ENCODE measurements around the gene STAG2.
"Not testable (repeated sequence)": the region's sequence is repeated elsewhere in the genome, so short reads cannot be mapped to it uniquely, and the experiment has no call there.

Gene STAG2

GRCh38 chrX:124132437-124132836 is 170.9 kb downstream of the STAG2 start:
- not testable (repeated sequence) for H3K27me3 ChIP-seq (ENCODE audit: control insufficient read depth in 1 of 2, insufficient read depth in 1 of 2, low read length in 2 of 2); H3K27ac ChIP-seq (ENCODE audit: low read length, poor library complexity, severe bottlenecking); H3K4me3 ChIP-seq (ENCODE audit: insufficient read depth in 1 of 2, low read depth in 1 of 2, low read length in 2 of 2); H3K4ac ChIP-seq (ENCODE audit: low read depth in 1 of 2, low read length in 2 of 2); H3K36me3 ChIP-seq (ENCODE audit: control insufficient read depth in 1 of 2, insufficient read depth in 2 of 2, low read depth in 1 of 2, low read length in 2 of 2); H4K91ac ChIP-seq (ENCODE audit: low read length); H2AK5ac ChIP-seq (ENCODE audit: low read length, severe bottlenecking); H2BK15ac ChIP-seq (ENCODE audit: low read depth, poor library complexity, severe bottlenecking); H3K23ac ChIP-seq (ENCODE audit: low read length in 2 of 2); H3K9ac ChIP-seq (ENCODE audit: low read length); DNase-seq; H4K8ac ChIP-seq (ENCODE audit: low read length); H3K4me1 ChIP-seq (ENCODE audit: control insufficient read depth, insufficient read depth, low read depth, low read length); H3K4me2 ChIP-seq (ENCODE audit: low read length, poor library complexity, severe bottlenecking); H3K18ac ChIP-seq (ENCODE audit: low read depth in 1 of 2, low read length in 2 of 2); H3K9me3 ChIP-seq (ENCODE audit: control insufficient read depth, low read length); H3K79me1 ChIP-seq (replicated peaks; ENCODE audit: low read length, poor library complexity, severe bottlenecking); H2AFZ ChIP-seq (ENCODE audit: low read depth, low read length); H3K14ac ChIP-seq (ENCODE audit: low read length in 2 of 2); H2BK5ac ChIP-seq (ENCODE audit: low read depth, low read length, poor library complexity, severe bottlenecking); H2BK120ac ChIP-seq (ENCODE audit: low read depth, low read length); H2BK12ac ChIP-seq (ENCODE audit: low read length in 2 of 2)
- WGBS, result 100% methylated on average over 1 of the region's 5 CpGs

GRCh38 chrX:124145749-124146148 is 184.2 kb downstream of the STAG2 start:
- Histone ChIP-seq H3K79me1 (replicated peaks; ENCODE audit: low read length, poor library complexity, severe bottlenecking) (no peaks in the 10 kb centered on the region), H3K36me3 (ENCODE audit: control insufficient read depth in 1 of 2, insufficient read depth in 2 of 2, low read depth in 1 of 2, low read length in 2 of 2) (no peaks in the 10 kb centered on the region), H2BK15ac (ENCODE audit: low read depth, poor library complexity, severe bottlenecking) (no peak overlapping the region), H2BK5ac (ENCODE audit: low read depth, low read length, poor library complexity, severe bottlenecking) (no peak overlapping the region), H3K4me3 (ENCODE audit: insufficient read depth in 1 of 2, low read depth in 1 of 2, low read length in 2 of 2) (no peak overlapping the region), H3K14ac (ENCODE audit: low read length in 2 of 2) (no peak overlapping the region), H2AK5ac (ENCODE audit: low read length, severe bottlenecking) (no peak overlapping the region), H3K27me3 (ENCODE audit: control insufficient read depth in 1 of 2, insufficient read depth in 1 of 2, low read length in 2 of 2) (no peaks in the 10 kb centered on the region), H4K8ac (ENCODE audit: low read length) (no peak overlapping the region), H3K4me1 (ENCODE audit: control insufficient read depth, insufficient read depth, low read depth, low read length) (no peaks in the 10 kb centered on the region), H3K9ac (ENCODE audit: low read length) (no peak overlapping the region), H2BK120ac (ENCODE audit: low read depth, low read length) (no peak overlapping the region), H3K18ac (ENCODE audit: low read depth in 1 of 2, low read length in 2 of 2) (no peak overlapping the region), H2AFZ (ENCODE audit: low read depth, low read length) (no peak overlapping the region), H3K4me2 (ENCODE audit: low read length, poor library complexity, severe bottlenecking) (no peak overlapping the region), H2BK12ac (ENCODE audit: low read length in 2 of 2) (no peak overlapping the region), H3K9me3 (ENCODE audit: control insufficient read depth, low read length) (peaks cover 20% of the 10 kb centered on the region), H3K23ac (ENCODE audit: low read length in 2 of 2) (no peak overlapping the region), H3K27ac (ENCODE audit: low read length, poor library complexity, severe bottlenecking) (no peak overlapping the region), H4K91ac (ENCODE audit: low read length) (no peak overlapping the region), H3K4ac (ENCODE audit: low read depth in 1 of 2, low read length in 2 of 2) (no peak overlapping the region)
- WGBS, result 98% methylated on average over 5 of the region's 8 CpGs
- DNase-seq, result no peak

GRCh38 chrX:124151195-124151594 is 189.7 kb downstream of the STAG2 start:
- Histone ChIP-seq H2AFZ (ENCODE audit: low read depth, low read length) (no peak overlapping the region), H3K9me3 (ENCODE audit: control insufficient read depth, low read length) (peaks cover 20% of the 10 kb centered on the region), H4K8ac (ENCODE audit: low read length) (no peak overlapping the region), H3K23ac (ENCODE audit: low read length in 2 of 2) (no peak overlapping the region), H3K4me2 (ENCODE audit: low read length, poor library complexity, severe bottlenecking) (no peak overlapping the region), H2BK5ac (ENCODE audit: low read depth, low read length, poor library complexity, severe bottlenecking) (no peak overlapping the region), H2AK5ac (ENCODE audit: low read length, severe bottlenecking) (no peak overlapping the region), H2BK120ac (ENCODE audit: low read depth, low read length) (no peak overlapping the region), H3K27ac (ENCODE audit: low read length, poor library complexity, severe bottlenecking) (no peak overlapping the region), H3K4me1 (ENCODE audit: control insufficient read depth, insufficient read depth, low read depth, low read length) (no peaks in the 10 kb centered on the region), H3K4me3 (ENCODE audit: insufficient read depth in 1 of 2, low read depth in 1 of 2, low read length in 2 of 2) (no peak overlapping the region), H3K14ac (ENCODE audit: low read length in 2 of 2) (no peak overlapping the region), H2BK15ac (ENCODE audit: low read depth, poor library complexity, severe bottlenecking) (no peak overlapping the region), H3K4ac (ENCODE audit: low read depth in 1 of 2, low read length in 2 of 2) (no peak overlapping the region), H3K18ac (ENCODE audit: low read depth in 1 of 2, low read length in 2 of 2) (no peak overlapping the region), H3K79me1 (replicated peaks; ENCODE audit: low read length, poor library complexity, severe bottlenecking) (no peaks in the 10 kb centered on the region), H4K91ac (ENCODE audit: low read length) (no peak overlapping the region), H3K36me3 (ENCODE audit: control insufficient read depth in 1 of 2, insufficient read depth in 2 of 2, low read depth in 1 of 2, low read length in 2 of 2) (no peaks in the 10 kb centered on the region), H3K9ac (ENCODE audit: low read length) (no peak overlapping the region), H2BK12ac (ENCODE audit: low read length in 2 of 2) (no peak overlapping the region), H3K27me3 (ENCODE audit: control insufficient read depth in 1 of 2, insufficient read depth in 1 of 2, low read length in 2 of 2) (no peaks in the 10 kb centered on the region)
- DNase-seq, result no peak

Measured in mesenchymal stem cell (in vitro differentiated cells and primary cell).